ENCODE measurements around the gene STK36. TPM values are rescaled to one million over a fixed set of nuclear protein-coding genes. Genes with fewer than 3 reads are reported as not detected.
A peak's percentile ranks its signal among the peaks of the same experiment; 100 is the strongest.

The STK36 gene
- total RNA-seq: 10 to 100 TPM; 63.9 to 71.4 (median 67.6) TPM

- peak within 1 kb of the TSS; percentile 19 to 85 (median 72) for H3K27ac ChIP-seq
- WGBS, 2 donors: 0 to 1% methylated on average over 40 to 49 of the region's 49 CpGs
- DNase-seq (ENCODE audit: low spot score in 2 of 2): peak; percentile 65 to 69
These were observed at the start of gene STK36, which contains the start of gene RNF25 for GRCh38 chr2:218671654-218672566. STK36 (plus strand) TSS chr2:218672086; CDS start chr2:218672830, 744 bp downstream. RNF25 (minus strand) TSS chr2:218672002; CDS start chr2:218671970, 32 bp downstream.

GRCh38 chr2:218622606-218623365 is 49.1 kb upstream of the STK36 start:
- DNase-seq (ENCODE audit: low spot score in 2 of 2): no peak
- no peak overlapping the region for H3K4me3 ChIP-seq
- H3K9me3 ChIP-seq: no peaks in the 10 kb centered on the region
- H3K27me3 ChIP-seq: no peaks in the 10 kb centered on the region
- TF ChIP-seq CTCF (IDR thresholded peaks at IDR 0.05) (no peak), EP300 (IDR thresholded peaks at IDR 0.05) (no peak), POLR2A (IDR thresholded peaks at IDR 0.05) (no peak)
- H3K27ac ChIP-seq: no peak overlapping the region
- H3K36me3 ChIP-seq: peaks cover 0 to 20% (median 0%) of the 10 kb centered on the region in 3 donors
- H3K4me1 ChIP-seq: no peaks in the 10 kb centered on the region
- WGBS, 2 donors: 48 to 52% methylated on average over 7 of the region's 7 CpGs

More at GRCh38 chr2:218671654-218672566, at the start of gene STK36, which contains the start of gene RNF25:
- TF ChIP-seq EP300 (IDR thresholded peaks at IDR 0.05): peak; percentile 57 to 94
- TF ChIP-seq CTCF (IDR thresholded peaks at IDR 0.05): no peak
- TF ChIP-seq POLR2A (IDR thresholded peaks at IDR 0.05): peak in 1 of 2 donors; percentile 66
- H3K4me1 ChIP-seq: peaks cover 0 to 29% (median 12%) of the 10 kb centered on the region in 4 donors
- no peaks in the 10 kb centered on the region for H3K9me3 ChIP-seq
- no peaks in the 10 kb centered on the region for H3K27me3 ChIP-seq
- peak within 1 kb of the TSS; percentile 58 to 96 (median 72) for H3K4me3 ChIP-seq
- H3K36me3 ChIP-seq: peaks cover 0 to 36% (median 8%) of the 10 kb centered on the region in 3 donors

GRCh38 chr2:218623366-218623705 is 48.5 kb upstream of the STK36 start:
- WGBS, 2 donors: 61 to 65% methylated on average over 3 of the region's 3 CpGs
- H3K27ac ChIP-seq: no peak overlapping the region
- H3K9me3 ChIP-seq: no peaks in the 10 kb centered on the region
- no peaks in the 10 kb centered on the region for H3K27me3 ChIP-seq
- TF ChIP-seq POLR2A (IDR thresholded peaks at IDR 0.05) (no peak), CTCF (IDR thresholded peaks at IDR 0.05) (no peak), EP300 (IDR thresholded peaks at IDR 0.05) (no peak)
- no peaks in the 10 kb centered on the region for H3K4me1 ChIP-seq
- H3K36me3 ChIP-seq: peaks cover 0 to 17% (median 0%) of the 10 kb centered on the region in 3 donors
- no peak overlapping the region for H3K4me3 ChIP-seq
- no peak for DNase-seq (ENCODE audit: low spot score in 2 of 2)

- DNase-seq (ENCODE audit: low spot score in 2 of 2): no peak
- Histone ChIP-seq H3K36me3 (peaks cover 0 to 21% (median 0%) of the 10 kb centered on the region in 3 donors), H3K4me3 (no peak overlapping the region), H3K27ac (no peak overlapping the region), H3K27me3 (no peaks in the 10 kb centered on the region), H3K4me1 (no peaks in the 10 kb centered on the region), H3K9me3 (no peaks in the 10 kb centered on the region)
- TF ChIP-seq EP300 (IDR thresholded peaks at IDR 0.05) (no peak), CTCF (IDR thresholded peaks at IDR 0.05) (no peak), POLR2A (IDR thresholded peaks at IDR 0.05) (no peak)
- WGBS, 2 donors: 87 to 89% methylated on average over 4 of the region's 4 CpGs
These were observed 45.5 kb upstream of the STK36 start for GRCh38 chr2:218626369-218626768.
